Neural cell (in vitro differentiated cells): Measurements from ENCODE around the gene NPAS2. TPM values are rescaled to one million over a fixed set of nuclear protein-coding genes. Genes with fewer than 3 reads are reported as not detected.

Experiments
- H2AFZ ChIP-seq: fragments of 200-600, 300-800 bp; sonication (generic), shearing (Covaris generic); 2 replicates; pipeline ENCODE4 v1.6.0; 2014; ENCODE audit warnings: low read depth, mild to moderate bottlenecking, antibody characterized with exemption, low read length, moderate library complexity
- H3F3A ChIP-seq: fragments of 200-600 bp; shearing (Covaris generic); 2 replicates; pipeline ENCODE4 v1.6.1; 2016; ENCODE audit warnings: mild to moderate bottlenecking, moderate library complexity, mixed read lengths, antibody characterized with exemption, low read length; ENCODE audit not compliant: insufficient read depth, poor library complexity, severe bottlenecking
- H3K27ac ChIP-seq: fragments of 200-600, 300-800 bp; sonication (generic), shearing (Covaris generic); 2 replicates; pipeline ENCODE4 v1.5.1; 2014; ENCODE audit warnings: mild to moderate bottlenecking, low read length, moderate library complexity
- H3K27me3 ChIP-seq: fragments of 300-800, 200-600 bp; sonication (generic), shearing (Covaris generic); 2 replicates; pipeline ENCODE4 v1.6.0; 2014; ENCODE audit warnings: mild to moderate bottlenecking, low read depth, low read length, moderate library complexity; ENCODE audit not compliant: insufficient read depth
- H3K36me3 ChIP-seq: fragments of 300-800, 200-600 bp; sonication (generic), shearing (Covaris generic); 2 replicates; pipeline ENCODE4 v1.5.1; 2014; ENCODE audit warnings: mild to moderate bottlenecking, antibody characterized with exemption, low read length, moderate library complexity; ENCODE audit not compliant: insufficient read depth
- H3K4me2 ChIP-seq: fragments of 300-800, 200-600 bp; sonication (generic), shearing (Covaris generic); 2 replicates; pipeline ENCODE4 v1.6.0; 2014; ENCODE audit warnings: mild to moderate bottlenecking, low read length
- H3K4me3 ChIP-seq: fragments of 300-800, 200-600 bp; sonication (generic), shearing (Covaris generic); 2 replicates; pipeline ENCODE4 v1.5.1; 2014; ENCODE audit warnings: mild to moderate bottlenecking, low read length, moderate library complexity
- H3K79me2 ChIP-seq: fragments of 200-600 bp; shearing (Covaris generic); replicated peaks from 2 replicates; pipeline ENCODE4 v1.6.0; 2014; ENCODE audit warnings: mild to moderate bottlenecking, low read length, moderate library complexity; ENCODE audit not compliant: insufficient read depth
- H3K9ac ChIP-seq: fragments of 300-800, 200-600 bp; sonication (generic), shearing (Covaris generic); 2 replicates; pipeline ENCODE4 v1.6.1; 2016; ENCODE audit warnings: mild to moderate bottlenecking, low read length, mixed read lengths
- H3K9me2 ChIP-seq: fragments of 200-600 bp; shearing (Covaris generic); 2 replicates; pipeline ENCODE4 v1.6.1; 2016; ENCODE audit warnings: mild to moderate bottlenecking, low read length, mixed read lengths; ENCODE audit not compliant: insufficient read depth
- H3K9me3 ChIP-seq: fragments of 200-600, 300-800 bp; sonication (generic), shearing (Covaris generic); 2 replicates; pipeline ENCODE4 v1.6.1; 2016; ENCODE audit warnings: mild to moderate bottlenecking, mixed run types, low read length, moderate library complexity, mixed read lengths
- H4K20me1 ChIP-seq: fragments of 200-600 bp; shearing (Covaris generic); 2 replicates; pipeline ENCODE4 v1.6.1; 2016; ENCODE audit warnings: mild to moderate bottlenecking, mixed run types; ENCODE audit not compliant: insufficient read depth
- CTCF ChIP-seq: fragments of 450-650 bp; IDR thresholded peaks from 2 replicates; pipeline ENCODE4 v1.5.1; 2014; ENCODE audit warnings: antibody characterized with exemption, mild to moderate bottlenecking, moderate library complexity; ENCODE audit not compliant: poor library complexity, severe bottlenecking
- EP300 ChIP-seq: fragments of 450-650 bp; conservative IDR thresholded peaks from 2 replicates; pipeline ENCODE4 v1.6.1; 2014; ENCODE audit warnings: antibody characterized with exemption, mild to moderate bottlenecking, moderate library complexity; ENCODE audit not compliant: poor library complexity, severe bottlenecking
- EZH2 ChIP-seq: fragments of 200-600, 300-800 bp; shearing (Covaris generic), sonication (generic); IDR thresholded peaks from 2 replicates; pipeline ENCODE4 v1.6.1; 2014; ENCODE audit warnings: antibody characterized with exemption, low read length, borderline replicate concordance, mild to moderate bottlenecking; ENCODE audit not compliant: insufficient read depth, poor library complexity, severe bottlenecking
- MXI1 ChIP-seq: fragments of 450-650 bp; conservative IDR thresholded peaks from 2 replicates; pipeline ENCODE4 v1.6.1; 2014; ENCODE audit warnings: antibody characterized with exemption, mild to moderate bottlenecking; ENCODE audit not compliant: poor library complexity, severe bottlenecking
- POLR2AphosphoS5 ChIP-seq: IDR thresholded peaks from 2 replicates; pipeline ENCODE4 v1.6.1; 2012
- RAD21 ChIP-seq: fragments of 450-650 bp; conservative IDR thresholded peaks from 2 replicates; pipeline ENCODE4 v1.6.1; 2014; ENCODE audit warnings: antibody characterized with exemption, mild to moderate bottlenecking, moderate library complexity
- REST ChIP-seq: IDR thresholded peaks from 2 replicates; pipeline ENCODE4 v1.6.1; 2012; ENCODE audit warnings: borderline replicate concordance
- SMC3 ChIP-seq: fragments of 450-650 bp; conservative IDR thresholded peaks from 2 replicates; pipeline ENCODE4 v1.6.1; 2014; ENCODE audit warnings: antibody characterized with exemption, mild to moderate bottlenecking, moderate library complexity; ENCODE audit not compliant: poor library complexity
- TAF1 ChIP-seq: IDR thresholded peaks from 2 replicates; pipeline ENCODE4 v1.6.1; 2012; ENCODE audit warnings: low read depth
- polyA plus RNA-seq: library from polyadenylated mRNA; depleted of rRNA; stranded (reverse); fragments of >200 nt; gene quantifications from 2 replicates; pipeline ENCODE4 v1.2.3, GENCODE V29; 2014

NPAS2 gene
- polyA plus RNA-seq, 1 donor from 2014 or later: 2.1 TPM

GRCh38 chr2:101023327-101024107, 203.6 kb downstream of the NPAS2 start:
- Histone ChIP-seq H3K9me2 (no peaks in the 10 kb centered on the region), H3K4me3 (no peak overlapping the region), H3K4me2 (no peak overlapping the region), H3K27ac (no peak overlapping the region), H4K20me1 (no peaks in the 10 kb centered on the region), H3K9me3 (no peaks in the 10 kb centered on the region), H2AFZ (no peak overlapping the region), H3F3A (no peaks in the 10 kb centered on the region), H3K36me3 (peaks cover 7% of the 10 kb centered on the region), H3K9ac (no peak overlapping the region), H3K27me3 (no peaks in the 10 kb centered on the region), H3K79me2 (no peaks in the 10 kb centered on the region)
- no peak for TF ChIP-seq REST
- TF ChIP-seq CTCF: no peak
- TF ChIP-seq POLR2AphosphoS5: no peak
- no peak for TF ChIP-seq EP300
- TF ChIP-seq TAF1: no peak
- TF ChIP-seq RAD21: no peak
- no peak for TF ChIP-seq SMC3
- no peak for TF ChIP-seq EZH2
- TF ChIP-seq MXI1: no peak

DNA sequence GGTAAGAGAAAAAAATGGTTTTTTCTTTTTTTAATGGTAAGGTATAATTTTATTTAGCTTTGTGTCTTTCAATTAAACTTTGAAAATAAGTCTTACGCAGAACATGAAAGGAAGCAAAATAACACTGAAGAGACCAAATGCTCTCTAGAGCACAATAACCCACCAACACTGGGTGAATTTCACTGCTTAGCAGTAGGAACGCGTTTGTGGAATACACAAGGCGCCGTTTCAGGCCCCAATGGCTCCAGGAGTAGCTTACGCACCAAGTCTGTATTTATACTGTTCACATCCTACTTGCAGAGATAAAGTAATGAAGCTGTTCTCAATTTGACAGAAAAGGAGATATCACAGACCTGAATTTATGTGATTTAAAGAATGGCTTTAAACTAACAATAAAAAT, 205.6 kb downstream of the NPAS2 start:
- Histone ChIP-seq H3K9me3 (no peaks in the 10 kb centered on the region), H3K27ac (no peak overlapping the region), H3K9me2 (no peaks in the 10 kb centered on the region), H3K27me3 (no peaks in the 10 kb centered on the region), H2AFZ (no peak overlapping the region), H3K36me3 (no peaks in the 10 kb centered on the region), H3K9ac (no peak overlapping the region), H3F3A (no peaks in the 10 kb centered on the region), H3K4me3 (no peak overlapping the region), H3K4me2 (no peak overlapping the region), H4K20me1 (no peaks in the 10 kb centered on the region), H3K79me2 (no peaks in the 10 kb centered on the region)
- no peak for TF ChIP-seq RAD21
- no peak for TF ChIP-seq MXI1
- no peak for TF ChIP-seq CTCF
- no peak for TF ChIP-seq EP300
- TF ChIP-seq POLR2AphosphoS5: no peak
